Measurements from ENCODE around the gene ADCY2. TPM values are rescaled to one million over a fixed set of nuclear protein-coding genes. Genes with fewer than 3 reads are reported as not detected.

The ADCY2 gene
- total RNA-seq, 6 experiments from 2014 or later, result 0.93 TPM; not detected in 5

- intact Hi-C loops (cut with DNase I), result no loop called here
- no peaks in the 10 kb centered on the region for H3K9me3 ChIP-seq
- no peak overlapping the region for H3K4me3 ChIP-seq
- ATAC-seq (no peak), DNase-seq (no peak)
- H3K27ac ChIP-seq, result no peak overlapping the region
- TF ChIP-seq POLR2A (IDR thresholded peaks at IDR 0.05), result no peak
- TF ChIP-seq CTCF (IDR thresholded peaks at IDR 0.05), result no peak
- H3K4me1 ChIP-seq, result no peaks in the 10 kb centered on the region
- WGBS (ENCODE audit: insufficient coverage, low coverage, low lambda C conversion rate, missing lambda C conversion rate), result 57% methylated on average over 2 of the region's 3 CpGs
- no peaks in the 10 kb centered on the region for H3K36me3 ChIP-seq
- H3K27me3 ChIP-seq, result no peaks in the 10 kb centered on the region
These were observed 399.4 kb downstream of the ADCY2 start for GRCh38 chr5:7795306-7795705.

GRCh38 chr5:7801891-7802614, 406.1 kb downstream of the ADCY2 start:
- no peak overlapping the region for H3K4me3 ChIP-seq
- H3K36me3 ChIP-seq, result no peaks in the 10 kb centered on the region
- ATAC-seq, result no peak
- H3K27me3 ChIP-seq, result no peaks in the 10 kb centered on the region
- WGBS (ENCODE audit: insufficient coverage, low coverage, low lambda C conversion rate, missing lambda C conversion rate), result 71% methylated on average over 5 of the region's 14 CpGs
- no peaks in the 10 kb centered on the region for H3K4me1 ChIP-seq
- H3K9me3 ChIP-seq, result no peaks in the 10 kb centered on the region
- intact Hi-C loops (cut with DNase I), result no loop called here
- no peak overlapping the region for H3K27ac ChIP-seq
- DNase-seq, result no peak
- no peak for TF ChIP-seq CTCF (IDR thresholded peaks at IDR 0.05)
- TF ChIP-seq POLR2A (IDR thresholded peaks at IDR 0.05), result no peak

GRCh38 chr5:7802855-7803254, 406.9 kb downstream of the ADCY2 start:
- Histone ChIP-seq H3K4me3 (no peak overlapping the region), H3K4me1 (no peaks in the 10 kb centered on the region), H3K27me3 (no peaks in the 10 kb centered on the region), H3K9me3 (no peaks in the 10 kb centered on the region), H3K36me3 (no peaks in the 10 kb centered on the region), H3K27ac (no peak overlapping the region)
- WGBS (ENCODE audit: insufficient coverage, low coverage, low lambda C conversion rate, missing lambda C conversion rate), result 60% methylated on average over 5 of the region's 6 CpGs
- ATAC-seq (no peak), DNase-seq (no peak)
- TF ChIP-seq POLR2A (IDR thresholded peaks at IDR 0.05) (no peak), CTCF (IDR thresholded peaks at IDR 0.05) (no peak)
- intact Hi-C loops (cut with DNase I), result no loop called here

- no peaks in the 10 kb centered on the region for H3K9me3 ChIP-seq
- no peaks in the 10 kb centered on the region for H3K36me3 ChIP-seq
- no peak for DNase-seq
- no peak overlapping the region for H3K27ac ChIP-seq
- no peaks in the 10 kb centered on the region for H3K4me1 ChIP-seq
- no peaks in the 10 kb centered on the region for H3K27me3 ChIP-seq
- no peak overlapping the region for H3K4me3 ChIP-seq
- ATAC-seq, result no peak
- WGBS (ENCODE audit: insufficient coverage, low coverage, low lambda C conversion rate, missing lambda C conversion rate), result 78% methylated on average over 2 of the region's 2 CpGs
- intact Hi-C loops (cut with DNase I), result no loop called here
- TF ChIP-seq POLR2A (IDR thresholded peaks at IDR 0.05) (no peak), CTCF (IDR thresholded peaks at IDR 0.05) (no peak)
These were observed 408.0 kb downstream of the ADCY2 start for GRCh38 chr5:7803937-7804336.

All from right lobe of liver (tissue), 6 donors.